GM23338 (cell line): ENCODE measurements around the gene GBP2. TPM values are rescaled to one million over a fixed set of nuclear protein-coding genes. Genes with fewer than 3 reads are reported as not detected.

Source experiments
- ATAC-seq: fragments of 200-7000 bp; cut with Tn5 transposase; 3 replicates; pipeline ENCODE4 v1.9.1; 2020
- DNase-seq: peaks from one replicate; pipeline ENCODE4 v3.0.0-alpha.2; 2015; ENCODE audit warnings: low spot score
- H2AFZ ChIP-seq: fragments of 200-600 bp; sonication (generic); 2 replicates; pipeline ENCODE4 v1.8.0; 2016; ENCODE audit warnings: antibody characterized with exemption, mild to moderate bottlenecking, moderate library complexity
- H3F3A ChIP-seq: fragments of 200-600 bp; sonication (generic); replicated peaks from 2 replicates; pipeline ENCODE4 v1.8.0; 2017; ENCODE audit warnings: antibody characterized with exemption, mixed run types, low read depth
- H3K27ac ChIP-seq: fragments of 200-600 bp; sonication (generic); 2 replicates; pipeline ENCODE4 v1.6.1; 2016; ENCODE audit warnings: low read depth
- H3K27me3 ChIP-seq: fragments of 200-600 bp; sonication (generic); 2 replicates; pipeline ENCODE4 v1.8.0; 2016; ENCODE audit warnings: mild to moderate bottlenecking, mixed run types, moderate library complexity; ENCODE audit not compliant: insufficient read depth
- H3K36me3 ChIP-seq: fragments of 200-600 bp; sonication (generic); 2 replicates; pipeline ENCODE4 v1.8.0; 2016; ENCODE audit warnings: mild to moderate bottlenecking; ENCODE audit not compliant: insufficient read depth
- H3K4me1 ChIP-seq: fragments of 200-600 bp; sonication (generic); 2 replicates; pipeline ENCODE4 v1.8.0; 2016; ENCODE audit warnings: mild to moderate bottlenecking, moderate library complexity; ENCODE audit not compliant: insufficient read depth
- H3K4me2 ChIP-seq: fragments of 200-600 bp; sonication (generic); 2 replicates; pipeline ENCODE4 v1.7.1; 2017; ENCODE audit warnings: mixed run types
- H3K4me3 ChIP-seq: fragments of 200-600 bp; sonication (generic); 2 replicates; pipeline ENCODE4 v1.6.1; 2016; ENCODE audit warnings: mixed run types
- H3K79me2 ChIP-seq: fragments of 200-600 bp; sonication (generic); replicated peaks from 2 replicates; pipeline ENCODE4 v1.8.0; 2017; ENCODE audit warnings: mild to moderate bottlenecking; ENCODE audit not compliant: insufficient read depth
- H3K9me2 ChIP-seq: fragments of 200-600 bp; sonication (generic); 2 replicates; pipeline ENCODE4 v1.8.0; 2017; ENCODE audit not compliant: insufficient read depth
- H4K20me1 ChIP-seq: fragments of 200-600 bp; sonication (generic); replicated peaks from 2 replicates; pipeline ENCODE4 v1.8.0; 2017; ENCODE audit warnings: mild to moderate bottlenecking; ENCODE audit not compliant: insufficient read depth
- H3K27ac Mint-ChIP-seq: 2 replicates; pipeline ENCODE4 v1.8.0; 2020; ENCODE audit warnings: inconsistent platforms, mild to moderate bottlenecking, moderate library complexity, mixed read lengths
- H3K27me3 Mint-ChIP-seq: 3 replicates; pipeline ENCODE4 v1.8.0; 2022; ENCODE audit warnings: low read depth, mild to moderate bottlenecking, moderate library complexity, mixed read lengths, inconsistent platforms; ENCODE audit not compliant: insufficient read depth, poor library complexity
- H3K36me3 Mint-ChIP-seq: 3 replicates; pipeline ENCODE4 v1.8.0; 2021; ENCODE audit warnings: low read depth, mild to moderate bottlenecking, inconsistent platforms, moderate library complexity, mixed read lengths
- H3K4me1 Mint-ChIP-seq: 3 replicates; pipeline ENCODE4 v1.8.0; 2020; ENCODE audit warnings: mild to moderate bottlenecking, inconsistent platforms, mixed read lengths
- H3K4me3 Mint-ChIP-seq: 3 replicates; pipeline ENCODE4 v1.8.0; 2021; ENCODE audit warnings: moderate library complexity, mild to moderate bottlenecking, inconsistent platforms, mixed read lengths
- H3K9me3 Mint-ChIP-seq: 3 replicates; pipeline ENCODE4 v1.8.0; 2020; ENCODE audit warnings: moderate library complexity, mild to moderate bottlenecking, inconsistent platforms, mixed read lengths
- REST ChIP-seq: IDR thresholded peaks from one replicate; pipeline ENCODE4 v1.6.1; 2018; ENCODE audit warnings: antibody characterized with exemption; ENCODE audit not compliant: unreplicated experiment
- ZNF114 ChIP-seq: fragments of 250-450 bp; sonication (Bioruptor Pico); IDR thresholded peaks from 2 replicates; pipeline ENCODE4 v1.5.0; 2020; ENCODE audit warnings: mild to moderate bottlenecking, moderate library complexity
- ZNF462 ChIP-seq: fragments of 250-450 bp; sonication (Bioruptor Pico); IDR thresholded peaks from 2 replicates; pipeline ENCODE4 v1.5.0; 2020; ENCODE audit warnings: mild to moderate bottlenecking, moderate library complexity
- polyA plus RNA-seq: library from polyadenylated mRNA; unstranded; fragments of >200 nt; fragmentation: Nextera tagmentation; extraction: Ambion mirVana; gene quantifications from 2 replicates; pipeline ENCODE4 v1.2.1, GENCODE V29; 2016
- total RNA-seq: library from RNA; depleted of rRNA; stranded (reverse); fragments of >200 nt; shearing (Covaris generic); gene quantifications from 2 replicates; pipeline ENCODE4 v1.2.3, GENCODE V29; 2014
- TF ChIP-seq, protein P1 (sequence below), 2 experiments: fragments of 200-600 bp in 1 of 2; sonication (generic) in 1 of 2; conservative IDR thresholded peaks; 2 replicates each; pipeline versions ENCODE4 v1.5.1 to v1.6.1; 2016 to 2017; ENCODE audit warnings: antibody characterized with exemption in 2 of 2, low read depth in 2 of 2, mild to moderate bottlenecking in 2 of 2, moderate library complexity in 1 of 2
- TF ChIP-seq, protein P2 (sequence below): IDR thresholded peaks from 2 replicates; pipeline ENCODE4 v1.6.1; 2016; ENCODE audit warnings: antibody characterized with exemption

The GBP2 gene
- total and polyA plus RNA-seq, 2 experiments from 2014 or later: not detected

DNA sequence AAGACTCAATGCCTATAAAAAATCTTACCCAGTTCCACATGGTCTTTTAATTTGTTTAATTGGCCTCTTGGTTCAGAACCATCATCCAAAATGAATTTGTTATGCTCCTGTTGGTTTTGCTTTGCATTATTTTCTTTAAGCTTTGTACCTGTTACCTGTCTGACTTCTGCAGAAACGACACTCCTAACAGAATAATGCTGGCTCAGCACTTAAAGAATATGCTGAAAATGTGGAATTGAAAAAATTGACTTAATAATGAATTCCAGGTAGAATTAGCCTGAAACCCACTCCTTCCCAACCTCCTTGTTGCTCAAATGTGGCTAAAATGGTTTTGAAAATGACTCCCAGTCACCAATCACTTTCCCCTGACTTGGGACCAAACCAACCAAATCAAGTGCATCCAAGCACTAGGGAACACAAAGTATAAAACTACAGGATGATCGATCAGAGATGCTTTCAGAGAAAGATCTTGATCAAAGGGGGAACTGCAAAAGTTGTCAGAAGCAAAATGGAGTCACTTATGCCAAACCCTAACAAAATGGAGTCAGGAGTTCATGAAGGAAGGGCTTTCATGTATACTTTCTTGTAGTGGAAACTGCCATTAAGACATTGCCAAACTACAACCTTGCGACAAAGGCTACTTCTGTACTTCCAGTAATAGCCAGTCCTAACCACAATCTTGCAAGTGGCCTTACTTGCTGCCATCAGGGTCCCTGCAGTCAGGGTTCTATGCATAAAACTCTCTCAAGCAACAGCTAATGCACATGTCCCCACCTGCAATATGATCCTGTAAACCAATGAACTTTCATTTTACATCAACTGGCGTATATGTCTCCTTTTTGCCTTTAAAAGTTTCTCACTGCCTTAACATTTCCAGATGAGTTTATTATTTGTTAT, 44.5 kb upstream of the GBP2 start:
- DNase-seq: no peak
- no peak for ATAC-seq
- Histone ChIP-seq H3K9me2 (0 out of 2 replicates have a peak, but pooled peaks cover 4% of the 10 kb centered on the region), H3K27ac (no peak overlapping the region), H3F3A (no peaks in the 10 kb centered on the region), H3K4me1 (no peaks in the 10 kb centered on the region), H3K4me2 (no peak overlapping the region), H3K4me3 (no peak overlapping the region), H3K79me2 (no peaks in the 10 kb centered on the region), H3K36me3 (no peaks in the 10 kb centered on the region), H2AFZ (peak overlapping the region; percentile 67; the same call in 1 of the 2 replicates), H3K27me3 (no peaks in the 10 kb centered on the region), H4K20me1 (no peaks in the 10 kb centered on the region)
- Mint-ChIP-seq H3K27me3 (no peaks in the 10 kb centered on the region), H3K9me3 (no peaks in the 10 kb centered on the region), H3K27ac (no peak overlapping the region), H3K4me1 (no peaks in the 10 kb centered on the region), H3K4me3 (no peak overlapping the region), H3K36me3 (no peaks in the 10 kb centered on the region)
- no peak for TF ChIP-seq ZNF462 (CRISPR knock-in tag)
- TF ChIP-seq, protein P1, sequence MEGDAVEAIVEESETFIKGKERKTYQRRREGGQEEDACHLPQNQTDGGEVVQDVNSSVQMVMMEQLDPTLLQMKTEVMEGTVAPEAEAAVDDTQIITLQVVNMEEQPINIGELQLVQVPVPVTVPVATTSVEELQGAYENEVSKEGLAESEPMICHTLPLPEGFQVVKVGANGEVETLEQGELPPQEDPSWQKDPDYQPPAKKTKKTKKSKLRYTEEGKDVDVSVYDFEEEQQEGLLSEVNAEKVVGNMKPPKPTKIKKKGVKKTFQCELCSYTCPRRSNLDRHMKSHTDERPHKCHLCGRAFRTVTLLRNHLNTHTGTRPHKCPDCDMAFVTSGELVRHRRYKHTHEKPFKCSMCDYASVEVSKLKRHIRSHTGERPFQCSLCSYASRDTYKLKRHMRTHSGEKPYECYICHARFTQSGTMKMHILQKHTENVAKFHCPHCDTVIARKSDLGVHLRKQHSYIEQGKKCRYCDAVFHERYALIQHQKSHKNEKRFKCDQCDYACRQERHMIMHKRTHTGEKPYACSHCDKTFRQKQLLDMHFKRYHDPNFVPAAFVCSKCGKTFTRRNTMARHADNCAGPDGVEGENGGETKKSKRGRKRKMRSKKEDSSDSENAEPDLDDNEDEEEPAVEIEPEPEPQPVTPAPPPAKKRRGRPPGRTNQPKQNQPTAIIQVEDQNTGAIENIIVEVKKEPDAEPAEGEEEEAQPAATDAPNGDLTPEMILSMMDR (conservative IDR thresholded peaks at IDR 0.05; ENCODE audit: low read depth in 2 of 2): no peak
- no peak for TF ChIP-seq REST
- TF ChIP-seq, protein P2, sequence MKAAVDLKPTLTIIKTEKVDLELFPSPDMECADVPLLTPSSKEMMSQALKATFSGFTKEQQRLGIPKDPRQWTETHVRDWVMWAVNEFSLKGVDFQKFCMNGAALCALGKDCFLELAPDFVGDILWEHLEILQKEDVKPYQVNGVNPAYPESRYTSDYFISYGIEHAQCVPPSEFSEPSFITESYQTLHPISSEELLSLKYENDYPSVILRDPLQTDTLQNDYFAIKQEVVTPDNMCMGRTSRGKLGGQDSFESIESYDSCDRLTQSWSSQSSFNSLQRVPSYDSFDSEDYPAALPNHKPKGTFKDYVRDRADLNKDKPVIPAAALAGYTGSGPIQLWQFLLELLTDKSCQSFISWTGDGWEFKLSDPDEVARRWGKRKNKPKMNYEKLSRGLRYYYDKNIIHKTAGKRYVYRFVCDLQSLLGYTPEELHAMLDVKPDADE: no peak
- no peak for TF ChIP-seq ZNF114 (CRISPR knock-in tag)
